Testis (tissue), 3 donors: ENCODE results near the gene ZNF839. TPM values are rescaled to one million over a fixed set of nuclear protein-coding genes. Genes with fewer than 3 reads are reported as not detected.

Experiments used
- DNase-seq: peaks from one replicate; pipeline ENCODE4 v3.0.0-alpha.2; 2019
- H3K27ac ChIP-seq, 2 donors: fragments of 200-600 bp; sonication (generic); one replicate each; pipeline ENCODE4 v1.5.1; 2019
- H3K27me3 ChIP-seq: fragments of 200-600 bp; sonication (generic); one replicate; pipeline ENCODE4 v1.5.1; 2019
- H3K36me3 ChIP-seq: fragments of 200-600 bp; sonication (generic); one replicate; pipeline ENCODE4 v1.5.1; 2017; ENCODE audit warnings: low read depth; ENCODE audit errors: missing control alignments
- H3K4me1 ChIP-seq: fragments of 200-600 bp; sonication (generic); one replicate; pipeline ENCODE4 v1.5.1; 2019
- H3K4me3 ChIP-seq, 2 donors: fragments of 200-600 bp; sonication (generic); one replicate each; pipeline ENCODE4 v1.5.1; 2017 to 2019
- H3K9me3 ChIP-seq: fragments of 200-600 bp; sonication (generic); one replicate; pipeline ENCODE4 v1.5.1; 2017
- POLR2A ChIP-seq: fragments of 450-650 bp; IDR thresholded peaks from one replicate; pipeline ENCODE4 v1.6.1; 2017; ENCODE audit warnings: antibody characterized with exemption, mild to moderate bottlenecking, moderate library complexity
- WGBS, 2 donors: methylation state at CpG; one replicate each; pipeline ENCODE4 v1.1.5; 2018; 5-methylcytosine and 5-hydroxymethylcytosine counted together
- intact Hi-C: fragments of 100-400 bp; cut with DNase I; formaldehyde crosslinking; loops from one replicate; pipeline ENCODE4 v1.15.1; 2023; ENCODE audit warnings: low total_unique reads
- polyA plus RNA-seq: library from polyadenylated mRNA; stranded (reverse); fragments of 350-450 nt; fragmentation: Illumina TruSeq; extraction: RNeasy Lipid Tissue Mini Kit (QIAGEN cat#74804); gene quantifications from one replicate; pipeline ENCODE4 v1.2.3, GENCODE V29; 2014; ENCODE audit warnings: low read depth, low replicate concordance; ENCODE audit not compliant: insufficient read depth
- total RNA-seq, 2 donors: library from RNA; depleted of rRNA; stranded (reverse); fragments of >200 nt; gene quantifications; one replicate each; pipeline ENCODE4 v1.2.3, GENCODE V29; 2016
- TF ChIP-seq, protein P1 (sequence below), 3 experiments: fragments of 450-650 bp in 2 of 3; fragments of 200-600 bp in 1 of 3; sonication (generic) in 1 of 3; IDR thresholded peaks; one replicate each; pipeline ENCODE4 v1.5.1; 2016 to 2019; ENCODE audit warnings: antibody characterized with exemption in 3 of 3, mild to moderate bottlenecking in 2 of 3, moderate library complexity in 1 of 3

The ZNF839 gene
- total and polyA plus RNA-seq, 3 donors from 2014 or later, result 41.4 to 59.0 (median 55.4) TPM

DNA sequence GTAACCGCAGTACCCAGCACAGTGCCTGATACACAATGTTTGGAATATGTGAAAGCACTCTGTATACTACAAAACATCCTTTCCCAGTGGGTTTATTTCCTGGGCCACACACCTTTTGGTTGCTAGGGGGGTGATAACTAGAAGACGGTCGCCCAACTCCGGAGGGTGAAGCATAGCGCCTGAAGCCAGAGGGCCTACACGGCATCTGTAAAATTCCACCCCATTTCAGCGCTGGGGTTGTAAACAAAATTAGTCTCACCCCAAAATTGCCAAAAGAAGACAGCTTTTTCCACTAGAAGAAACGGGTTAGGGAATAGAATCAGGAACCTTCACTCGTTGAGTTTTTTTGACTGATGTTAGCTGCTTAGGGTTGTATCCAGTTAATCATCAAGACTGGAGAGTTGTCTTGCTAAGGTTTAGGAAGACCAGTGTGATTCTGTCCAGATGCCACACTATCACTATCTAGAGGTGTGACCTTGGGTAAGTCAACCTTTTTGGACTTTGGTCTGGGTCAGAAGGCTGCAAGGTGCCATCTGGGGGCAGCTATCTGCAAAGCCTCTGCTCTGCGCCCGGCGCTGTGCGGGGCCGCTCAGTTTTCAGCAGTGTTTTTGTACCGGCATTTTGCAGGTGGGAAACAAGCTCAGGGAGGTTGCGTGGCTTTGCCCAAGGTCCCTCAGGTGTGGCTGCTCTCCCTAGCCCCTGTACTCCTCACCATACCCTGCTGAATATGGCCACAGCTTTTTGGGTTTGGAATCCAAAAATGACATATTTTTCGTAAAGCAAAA lies 1.3 kb downstream of the ZNF839 start:
- Histone ChIP-seq H3K4me3 (peak overlapping the region in 1 of 2 donors; percentile 85), H3K27me3 (no peaks in the 10 kb centered on the region), H3K4me1 (peaks cover 52% of the 10 kb centered on the region), H3K9me3 (no peaks in the 10 kb centered on the region), H3K36me3 (no peaks in the 10 kb centered on the region), H3K27ac (peak overlapping the region; percentile 92 to 98)
- WGBS, 2 donors, result 53 to 54% methylated on average over 17 of the region's 17 CpGs
- DNase-seq, result no peak
- TF ChIP-seq, protein P1, sequence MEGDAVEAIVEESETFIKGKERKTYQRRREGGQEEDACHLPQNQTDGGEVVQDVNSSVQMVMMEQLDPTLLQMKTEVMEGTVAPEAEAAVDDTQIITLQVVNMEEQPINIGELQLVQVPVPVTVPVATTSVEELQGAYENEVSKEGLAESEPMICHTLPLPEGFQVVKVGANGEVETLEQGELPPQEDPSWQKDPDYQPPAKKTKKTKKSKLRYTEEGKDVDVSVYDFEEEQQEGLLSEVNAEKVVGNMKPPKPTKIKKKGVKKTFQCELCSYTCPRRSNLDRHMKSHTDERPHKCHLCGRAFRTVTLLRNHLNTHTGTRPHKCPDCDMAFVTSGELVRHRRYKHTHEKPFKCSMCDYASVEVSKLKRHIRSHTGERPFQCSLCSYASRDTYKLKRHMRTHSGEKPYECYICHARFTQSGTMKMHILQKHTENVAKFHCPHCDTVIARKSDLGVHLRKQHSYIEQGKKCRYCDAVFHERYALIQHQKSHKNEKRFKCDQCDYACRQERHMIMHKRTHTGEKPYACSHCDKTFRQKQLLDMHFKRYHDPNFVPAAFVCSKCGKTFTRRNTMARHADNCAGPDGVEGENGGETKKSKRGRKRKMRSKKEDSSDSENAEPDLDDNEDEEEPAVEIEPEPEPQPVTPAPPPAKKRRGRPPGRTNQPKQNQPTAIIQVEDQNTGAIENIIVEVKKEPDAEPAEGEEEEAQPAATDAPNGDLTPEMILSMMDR (IDR thresholded peaks at IDR 0.05), result no peak
- TF ChIP-seq POLR2A, result no peak
- intact Hi-C loops, result no loop called here

DNA sequence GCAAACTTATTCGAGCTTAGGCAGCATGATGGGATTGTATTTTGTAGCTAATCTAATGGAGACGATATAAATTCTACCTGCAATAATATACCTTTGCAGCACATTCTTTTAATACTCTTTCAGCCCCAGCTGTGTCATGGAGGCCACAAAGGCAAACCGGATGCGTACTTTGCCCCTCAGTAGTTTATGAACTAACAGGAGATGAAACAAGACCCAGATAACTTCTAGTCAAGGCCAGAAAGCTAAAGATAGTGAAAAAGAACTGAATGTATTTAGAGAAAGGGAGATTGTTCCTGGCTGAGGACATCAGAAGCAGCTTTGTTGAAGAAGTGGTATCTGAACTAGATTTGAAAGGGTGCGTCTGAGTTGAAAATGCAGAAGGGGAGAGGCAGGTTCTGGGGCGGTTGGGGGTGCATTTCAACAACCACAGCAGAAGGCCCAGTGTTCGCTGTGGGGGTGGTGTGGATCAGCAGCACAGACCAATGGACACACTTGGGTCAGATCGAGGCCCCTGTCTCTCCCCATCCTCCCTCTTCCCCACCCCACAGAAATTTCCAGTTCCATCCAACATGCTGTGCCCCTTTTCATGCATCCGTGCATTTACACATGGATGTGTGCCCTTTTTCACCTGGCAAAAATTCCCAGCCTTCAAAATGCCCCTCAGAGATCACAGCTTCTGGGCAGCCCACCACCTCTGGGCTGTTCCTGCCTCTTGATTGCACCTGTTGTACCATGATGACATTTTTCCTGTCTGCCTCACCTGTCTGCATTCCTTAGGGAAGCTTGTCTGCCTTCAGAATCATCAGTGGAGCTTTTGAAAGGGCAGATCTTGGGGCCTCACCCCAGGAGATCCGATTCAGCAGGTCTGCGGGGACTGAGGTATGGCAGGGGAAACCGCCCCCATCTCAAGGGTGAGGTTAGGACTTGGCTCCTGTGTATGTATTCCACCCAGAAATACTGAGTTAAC lies 2.2 kb downstream of the ZNF839 start:
- whole genome bisulfite sequencing, 2 donors, result 55 to 63% methylated on average over 12 of the region's 12 CpGs
- intact Hi-C loops, result no loop called here
- H3K4me3 ChIP-seq, result no peak overlapping the region
- no peaks in the 10 kb centered on the region for H3K36me3 ChIP-seq
- H3K27ac ChIP-seq, result peak overlapping the region; percentile 92 to 98
- no peak for TF ChIP-seq POLR2A
- TF ChIP-seq, protein P1 (IDR thresholded peaks at IDR 0.05), result no peak
- peaks cover 49% of the 10 kb centered on the region for H3K4me1 ChIP-seq
- DNase-seq, result peak; percentile 60
- no peaks in the 10 kb centered on the region for H3K9me3 ChIP-seq
- H3K27me3 ChIP-seq, result no peaks in the 10 kb centered on the region

DNA sequence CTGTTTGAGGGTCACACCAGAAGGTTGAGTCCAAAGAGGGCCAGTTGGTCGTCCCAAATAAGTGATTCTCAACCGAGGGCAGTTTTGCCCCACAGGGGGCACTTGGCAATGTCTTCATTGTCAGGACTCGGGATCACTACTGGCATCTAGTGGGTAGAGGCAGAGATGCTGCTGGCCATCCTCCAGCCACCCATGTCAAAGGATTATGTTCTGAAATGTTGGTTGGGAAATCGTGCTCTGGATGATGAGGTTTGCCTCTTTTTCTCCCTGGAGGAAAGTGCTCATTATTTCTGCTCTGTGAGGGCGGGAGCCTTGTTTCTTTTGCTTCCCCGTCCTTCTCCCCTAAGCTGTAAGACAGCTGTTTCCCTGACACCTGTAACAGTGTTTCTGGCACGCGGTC lies 3.6 kb downstream of the ZNF839 start:
- no peaks in the 10 kb centered on the region for H3K27me3 ChIP-seq
- no peak for TF ChIP-seq POLR2A
- TF ChIP-seq, protein P1 (IDR thresholded peaks at IDR 0.05), result peak in 2 of 3 experiments; percentile 23 to 41
- WGBS, 2 donors, result 50 to 51% methylated on average over 8 of the region's 8 CpGs
- intact Hi-C loops, result no loop called here
- DNase-seq, result peak; percentile 78
- peak overlapping the region; percentile 92 to 98 for H3K27ac ChIP-seq
- no peaks in the 10 kb centered on the region for H3K36me3 ChIP-seq
- H3K4me1 ChIP-seq, result peaks cover 41% of the 10 kb centered on the region
- no peaks in the 10 kb centered on the region for H3K9me3 ChIP-seq
- H3K4me3 ChIP-seq, result no peak overlapping the region

DNA sequence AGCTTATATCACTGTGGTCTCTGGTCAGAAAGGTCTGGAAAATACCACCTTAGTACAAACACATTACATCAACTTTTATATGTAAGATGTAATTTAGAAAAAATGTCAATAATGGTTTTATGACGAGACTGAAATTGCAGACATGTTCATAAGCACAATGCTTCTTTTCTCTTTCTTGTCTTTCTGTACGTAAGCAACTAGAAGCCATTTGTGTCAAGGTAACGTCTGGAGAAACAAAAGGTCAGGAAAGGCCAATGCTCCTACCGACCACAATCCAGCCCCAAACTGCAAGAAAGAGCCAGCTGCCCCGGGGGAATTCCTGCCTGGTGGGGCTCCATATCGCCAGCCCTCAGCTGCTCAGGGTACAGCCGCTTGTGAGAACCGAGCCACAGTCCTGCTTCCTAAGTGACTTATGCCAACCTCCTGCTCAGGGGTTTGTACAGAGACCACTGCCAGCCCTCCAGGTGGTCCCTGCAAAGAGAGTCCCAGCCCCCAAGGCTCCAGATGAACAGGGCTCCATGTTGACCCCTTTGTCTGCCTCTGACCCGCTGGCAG lies 6.3 kb downstream of the ZNF839 start:
- DNase-seq, result no peak
- Histone ChIP-seq H3K9me3 (no peaks in the 10 kb centered on the region), H3K27me3 (no peaks in the 10 kb centered on the region), H3K27ac (no peak overlapping the region), H3K4me1 (peaks cover 28% of the 10 kb centered on the region), H3K36me3 (no peaks in the 10 kb centered on the region), H3K4me3 (no peak overlapping the region)
- 75 to 76% methylated on average over 9 of the region's 9 CpGs for WGBS, 2 donors
- intact Hi-C loops, result no loop called here
- TF ChIP-seq POLR2A, result no peak
- TF ChIP-seq, protein P1 (IDR thresholded peaks at IDR 0.05), result no peak
